Body of pancreas (tissue), 4 donors: ENCODE results near the gene ATG10.

ENCODE experiments used
- CTCF ChIP-seq, 7 experiments: fragments of 450-650 bp in 4 of 7; fragments of 200-600 bp in 3 of 7; sonication (generic) in 3 of 7; IDR thresholded peaks; one replicate each; pipeline ENCODE4 v1.5.1; 2016 to 2019; ENCODE audit warnings: antibody characterized with exemption in 7 of 7
- POLR2A ChIP-seq, 3 donors: fragments of 450-650 bp; IDR thresholded peaks; one replicate each; pipeline ENCODE4 v1.6.1; 2016; ENCODE audit warnings: antibody characterized with exemption in 3 of 3, mild to moderate bottlenecking in 2 of 3

- TF ChIP-seq CTCF (IDR thresholded peaks at IDR 0.05) (no peak), POLR2A (IDR thresholded peaks at IDR 0.05) (no peak)
Measured at GRCh38 chr5:82275216-82275664, 303.4 kb downstream of the ATG10 start.
